ENCODE measurements around the gene RNF182.
"Not testable (repeated sequence)": the region's sequence is repeated elsewhere in the genome, so short reads cannot be mapped to it uniquely, and the experiment has no call there.

Gene RNF182

GRCh38 chr6:13965582-13966127 is 40.9 kb downstream of the RNF182 start:
- no peak overlapping the region for H3K27ac ChIP-seq (ENCODE audit: low read depth, low read length)
- H3K36me3 ChIP-seq (ENCODE audit: control insufficient read depth, insufficient read depth, low read length) = no peaks in the 10 kb centered on the region
- H3K4me3 ChIP-seq (ENCODE audit: low read depth, low read length) = no peak overlapping the region
- no peaks in the 10 kb centered on the region for H3K27me3 ChIP-seq (ENCODE audit: control insufficient read depth, insufficient read depth, low read length)
- H3K9me3 ChIP-seq (ENCODE audit: control insufficient read depth, insufficient read depth, low read depth, low read length) = peaks cover 13% of the 10 kb centered on the region
- H3K4me1 ChIP-seq (ENCODE audit: control insufficient read depth, insufficient read depth, low read length) = no peaks in the 10 kb centered on the region
- H3K9ac ChIP-seq (ENCODE audit: low read length) = no peak overlapping the region

GRCh38 chr6:13971303-13971702 is 46.6 kb downstream of the RNF182 start:
- H3K4me1 ChIP-seq (ENCODE audit: control insufficient read depth, insufficient read depth, low read length) = no peaks in the 10 kb centered on the region
- H3K9me3 ChIP-seq (ENCODE audit: control insufficient read depth, insufficient read depth, low read depth, low read length) = peaks cover 41% of the 10 kb centered on the region
- H3K4me3 ChIP-seq (ENCODE audit: low read depth, low read length) = no peak overlapping the region
- H3K27ac ChIP-seq (ENCODE audit: low read depth, low read length) = no peak overlapping the region
- no peak overlapping the region for H3K9ac ChIP-seq (ENCODE audit: low read length)
- H3K36me3 ChIP-seq (ENCODE audit: control insufficient read depth, insufficient read depth, low read length) = no peaks in the 10 kb centered on the region; the same call in 1 of the 2 replicates
- no peaks in the 10 kb centered on the region for H3K27me3 ChIP-seq (ENCODE audit: control insufficient read depth, insufficient read depth, low read length)

- H3K9me3 ChIP-seq (ENCODE audit: control insufficient read depth, insufficient read depth, low read depth, low read length) = peaks cover 41% of the 10 kb centered on the region
- not testable (repeated sequence) for H3K36me3 ChIP-seq (ENCODE audit: control insufficient read depth, insufficient read depth, low read length); H3K27me3 ChIP-seq (ENCODE audit: control insufficient read depth, insufficient read depth, low read length); H3K9ac ChIP-seq (ENCODE audit: low read length); H3K4me1 ChIP-seq (ENCODE audit: control insufficient read depth, insufficient read depth, low read length); H3K4me3 ChIP-seq (ENCODE audit: low read depth, low read length); H3K27ac ChIP-seq (ENCODE audit: low read depth, low read length)
Measured at GRCh38 chr6:13972602-13973001, 47.9 kb downstream of the RNF182 start.

GRCh38 chr6:13973422-13973821 is 48.7 kb downstream of the RNF182 start:
- not testable (repeated sequence) for H3K36me3 ChIP-seq (ENCODE audit: control insufficient read depth, insufficient read depth, low read length); H3K27me3 ChIP-seq (ENCODE audit: control insufficient read depth, insufficient read depth, low read length); H3K9ac ChIP-seq (ENCODE audit: low read length); H3K4me3 ChIP-seq (ENCODE audit: low read depth, low read length); H3K27ac ChIP-seq (ENCODE audit: low read depth, low read length); H3K4me1 ChIP-seq (ENCODE audit: control insufficient read depth, insufficient read depth, low read length)
- H3K9me3 ChIP-seq (ENCODE audit: control insufficient read depth, insufficient read depth, low read depth, low read length) = peaks cover 41% of the 10 kb centered on the region

GRCh38 chr6:13978102-13978640 is 53.4 kb downstream of the RNF182 start:
- Histone ChIP-seq H3K27me3 (ENCODE audit: control insufficient read depth, insufficient read depth, low read length) (no peaks in the 10 kb centered on the region), H3K9me3 (ENCODE audit: control insufficient read depth, insufficient read depth, low read depth, low read length) (peaks cover 10% of the 10 kb centered on the region; the same call in 1 of the 2 replicates), H3K4me1 (ENCODE audit: control insufficient read depth, insufficient read depth, low read length) (peaks cover 6% of the 10 kb centered on the region; the same call in 1 of the 2 replicates), H3K9ac (ENCODE audit: low read length) (no peak overlapping the region), H3K27ac (ENCODE audit: low read depth, low read length) (no peak overlapping the region), H3K4me3 (ENCODE audit: low read depth, low read length) (no peak overlapping the region), H3K36me3 (ENCODE audit: control insufficient read depth, insufficient read depth, low read length) (peaks cover 2% of the 10 kb centered on the region)

- Histone ChIP-seq H3K27me3 (ENCODE audit: control insufficient read depth, insufficient read depth, low read length) (no peaks in the 10 kb centered on the region), H3K9me3 (ENCODE audit: control insufficient read depth, insufficient read depth, low read depth, low read length) (peaks cover 3% of the 10 kb centered on the region; the same call in 1 of the 2 replicates), H3K4me1 (ENCODE audit: control insufficient read depth, insufficient read depth, low read length) (peaks cover 6% of the 10 kb centered on the region; the same call in 1 of the 2 replicates), H3K4me3 (ENCODE audit: low read depth, low read length) (no peak overlapping the region), H3K36me3 (ENCODE audit: control insufficient read depth, insufficient read depth, low read length) (peaks cover 2% of the 10 kb centered on the region), H3K9ac (ENCODE audit: low read length) (no peak overlapping the region), H3K27ac (ENCODE audit: low read depth, low read length) (no peak overlapping the region)
Measured at GRCh38 chr6:13978787-13979186, 54.0 kb downstream of the RNF182 start.

- Histone ChIP-seq H3K9ac (ENCODE audit: low read length) (no peak overlapping the region), H3K27me3 (ENCODE audit: control insufficient read depth, insufficient read depth, low read length) (no peaks in the 10 kb centered on the region), H3K36me3 (ENCODE audit: control insufficient read depth, insufficient read depth, low read length) (peaks cover 2% of the 10 kb centered on the region; the same call in 1 of the 2 replicates), H3K9me3 (ENCODE audit: control insufficient read depth, insufficient read depth, low read depth, low read length) (no peaks in the 10 kb centered on the region), H3K4me3 (ENCODE audit: low read depth, low read length) (no peak overlapping the region), H3K4me1 (ENCODE audit: control insufficient read depth, insufficient read depth, low read length) (peaks cover 6% of the 10 kb centered on the region; the same call in 1 of the 2 replicates), H3K27ac (ENCODE audit: low read depth, low read length) (no peak overlapping the region)
Measured at GRCh38 chr6:13979284-13980171, 54.8 kb downstream of the RNF182 start.

- Histone ChIP-seq H3K27me3 (ENCODE audit: control insufficient read depth, insufficient read depth, low read length) (no peaks in the 10 kb centered on the region), H3K36me3 (ENCODE audit: control insufficient read depth, insufficient read depth, low read length) (peaks cover 2% of the 10 kb centered on the region; the same call in 1 of the 2 replicates), H3K4me3 (ENCODE audit: low read depth, low read length) (no peak overlapping the region), H3K27ac (ENCODE audit: low read depth, low read length) (no peak overlapping the region), H3K9ac (ENCODE audit: low read length) (no peak overlapping the region), H3K9me3 (ENCODE audit: control insufficient read depth, insufficient read depth, low read depth, low read length) (no peaks in the 10 kb centered on the region), H3K4me1 (ENCODE audit: control insufficient read depth, insufficient read depth, low read length) (peaks cover 6% of the 10 kb centered on the region; the same call in 1 of the 2 replicates)
Measured at GRCh38 chr6:13980534-13980933, 55.8 kb downstream of the RNF182 start.

GRCh38 chr6:13985663-13986325 is 61.0 kb downstream of the RNF182 start:
- Histone ChIP-seq H3K4me1 (ENCODE audit: control insufficient read depth, insufficient read depth, low read length) (no peaks in the 10 kb centered on the region; the same call in 1 of the 2 replicates), H3K4me3 (ENCODE audit: low read depth, low read length) (no peak overlapping the region), H3K9ac (ENCODE audit: low read length) (no peak overlapping the region), H3K27ac (ENCODE audit: low read depth, low read length) (no peak overlapping the region), H3K36me3 (ENCODE audit: control insufficient read depth, insufficient read depth, low read length) (no peaks in the 10 kb centered on the region), H3K9me3 (ENCODE audit: control insufficient read depth, insufficient read depth, low read depth, low read length) (no peaks in the 10 kb centered on the region), H3K27me3 (ENCODE audit: control insufficient read depth, insufficient read depth, low read length) (no peaks in the 10 kb centered on the region)

GRCh38 chr6:13986700-13987399 is 62.1 kb downstream of the RNF182 start:
- Histone ChIP-seq H3K9ac (ENCODE audit: low read length) (no peak overlapping the region), H3K4me1 (ENCODE audit: control insufficient read depth, insufficient read depth, low read length) (no peaks in the 10 kb centered on the region), H3K4me3 (ENCODE audit: low read depth, low read length) (no peak overlapping the region)

More at GRCh38 chr6:13986700-13987399, 62.1 kb downstream of the RNF182 start:
- Histone ChIP-seq H3K27me3 (ENCODE audit: control insufficient read depth, insufficient read depth, low read length) (no peaks in the 10 kb centered on the region), H3K9me3 (ENCODE audit: control insufficient read depth, insufficient read depth, low read depth, low read length) (no peaks in the 10 kb centered on the region), H3K27ac (ENCODE audit: low read depth, low read length) (no peak overlapping the region), H3K36me3 (ENCODE audit: control insufficient read depth, insufficient read depth, low read length) (no peaks in the 10 kb centered on the region)

All from HUES6 (cell line).